GM12874 (cell line): ENCODE data around the gene C20orf204.

Experiments used
- TF ChIP-seq, protein P1 (sequence below): IDR thresholded peaks from 2 replicates; pipeline ENCODE4 v1.5.1; 2011; ENCODE audit warnings: low read depth, mild to moderate bottlenecking, control low read depth, low read length, moderate library complexity; ENCODE audit not compliant: insufficient read depth

C20orf204 gene

GRCh38 chr20:64078934-64079272 lies 42.9 kb downstream of the C20orf204 start:
- TF ChIP-seq, protein P1, sequence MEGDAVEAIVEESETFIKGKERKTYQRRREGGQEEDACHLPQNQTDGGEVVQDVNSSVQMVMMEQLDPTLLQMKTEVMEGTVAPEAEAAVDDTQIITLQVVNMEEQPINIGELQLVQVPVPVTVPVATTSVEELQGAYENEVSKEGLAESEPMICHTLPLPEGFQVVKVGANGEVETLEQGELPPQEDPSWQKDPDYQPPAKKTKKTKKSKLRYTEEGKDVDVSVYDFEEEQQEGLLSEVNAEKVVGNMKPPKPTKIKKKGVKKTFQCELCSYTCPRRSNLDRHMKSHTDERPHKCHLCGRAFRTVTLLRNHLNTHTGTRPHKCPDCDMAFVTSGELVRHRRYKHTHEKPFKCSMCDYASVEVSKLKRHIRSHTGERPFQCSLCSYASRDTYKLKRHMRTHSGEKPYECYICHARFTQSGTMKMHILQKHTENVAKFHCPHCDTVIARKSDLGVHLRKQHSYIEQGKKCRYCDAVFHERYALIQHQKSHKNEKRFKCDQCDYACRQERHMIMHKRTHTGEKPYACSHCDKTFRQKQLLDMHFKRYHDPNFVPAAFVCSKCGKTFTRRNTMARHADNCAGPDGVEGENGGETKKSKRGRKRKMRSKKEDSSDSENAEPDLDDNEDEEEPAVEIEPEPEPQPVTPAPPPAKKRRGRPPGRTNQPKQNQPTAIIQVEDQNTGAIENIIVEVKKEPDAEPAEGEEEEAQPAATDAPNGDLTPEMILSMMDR, result no peak

DNA sequence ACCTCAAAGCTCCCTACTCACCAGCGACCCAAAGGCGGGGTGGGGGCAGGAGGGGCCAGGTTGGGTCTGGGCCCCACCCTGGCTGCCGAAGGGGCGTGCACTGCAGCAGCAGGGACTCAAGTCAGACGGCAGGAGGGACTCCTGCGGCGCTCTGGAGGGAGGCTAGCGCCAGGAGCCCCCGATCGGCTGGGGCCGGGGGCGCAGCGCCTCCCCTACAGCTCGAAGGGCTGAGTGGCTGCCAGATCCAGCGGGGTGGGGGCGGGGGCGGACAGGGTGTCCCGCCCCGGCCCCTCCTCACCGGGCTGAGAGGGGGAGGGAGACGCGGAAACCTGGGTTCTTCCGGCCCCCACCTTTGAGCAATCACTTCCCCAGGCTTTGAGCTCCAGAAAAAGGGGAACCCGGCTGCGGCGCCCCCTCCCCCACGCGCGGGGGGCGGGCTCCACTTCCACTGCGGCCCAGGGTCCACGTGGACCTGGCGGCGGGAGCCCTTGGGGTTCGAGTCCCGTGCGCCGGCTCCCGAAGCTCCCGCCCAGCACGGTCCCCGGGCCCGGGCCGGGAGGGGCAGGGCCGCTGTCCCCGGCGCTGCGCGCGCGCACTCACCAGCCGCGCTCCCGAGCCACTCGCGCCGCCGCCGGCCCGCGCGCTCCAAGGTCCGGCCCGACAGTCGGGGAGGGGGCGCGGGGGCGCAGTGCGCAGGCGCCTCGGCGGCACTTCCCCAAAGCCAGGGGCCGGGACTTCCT lies 43.5 kb downstream of the C20orf204 start, which contains the start of gene RGS19:
Gene RGS19 (minus strand): TSS at position 246 of the 740 bp plus-strand sequence. CDS start 2,632 bp downstream, outside the sequence.
- TF ChIP-seq, protein P1, result no peak

DNA sequence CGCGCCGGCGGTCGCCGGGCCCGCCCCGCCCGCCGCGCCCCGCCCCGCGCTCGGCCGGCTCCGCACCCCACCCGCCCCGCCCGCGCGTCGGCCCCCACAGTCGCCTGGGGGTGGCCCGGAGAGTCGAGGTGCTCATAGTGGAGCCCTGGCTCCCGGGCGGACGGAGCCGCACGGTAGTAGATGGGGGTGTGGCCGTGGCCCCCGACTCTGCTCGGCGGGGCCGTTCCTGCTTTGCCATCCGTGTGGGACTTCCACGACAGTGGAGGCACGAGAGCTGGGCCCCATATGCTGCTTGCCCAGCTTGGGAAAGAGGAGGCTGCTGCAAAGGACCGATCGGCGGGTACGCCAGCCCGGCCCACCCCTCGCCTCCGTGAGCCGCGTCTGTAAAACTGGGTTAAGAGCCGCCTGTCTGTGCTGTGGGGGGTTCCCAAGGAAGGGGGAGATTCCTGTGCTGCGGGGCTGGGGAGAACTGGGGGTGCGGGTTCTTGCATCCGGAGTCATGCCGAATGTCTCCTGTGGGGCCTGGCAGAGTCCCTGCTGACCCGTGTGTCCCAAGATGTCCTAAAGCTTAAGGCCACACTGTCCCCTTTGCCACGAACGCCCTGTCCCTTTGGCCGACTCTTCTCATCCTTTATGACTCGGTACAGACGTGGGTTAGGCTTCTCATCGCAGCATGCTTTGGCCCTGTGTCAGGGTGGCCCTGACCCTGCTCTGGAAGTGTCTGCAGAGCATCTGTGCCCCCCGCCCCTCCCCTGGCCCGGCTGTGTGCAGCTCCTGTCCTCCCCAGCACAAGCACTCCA lies 44.2 kb downstream of the C20orf204 start, which contains the start of gene OPRL1:
Gene OPRL1 (plus strand): TSS at position 70 of the 800 bp plus-strand sequence. CDS start 12,639 bp downstream, outside the sequence.
- TF ChIP-seq, protein P1, result no peak

GRCh38 chr20:64080813-64081623 lies 45.0 kb downstream of the C20orf204 start:
- TF ChIP-seq, protein P1, result no peak

DNA sequence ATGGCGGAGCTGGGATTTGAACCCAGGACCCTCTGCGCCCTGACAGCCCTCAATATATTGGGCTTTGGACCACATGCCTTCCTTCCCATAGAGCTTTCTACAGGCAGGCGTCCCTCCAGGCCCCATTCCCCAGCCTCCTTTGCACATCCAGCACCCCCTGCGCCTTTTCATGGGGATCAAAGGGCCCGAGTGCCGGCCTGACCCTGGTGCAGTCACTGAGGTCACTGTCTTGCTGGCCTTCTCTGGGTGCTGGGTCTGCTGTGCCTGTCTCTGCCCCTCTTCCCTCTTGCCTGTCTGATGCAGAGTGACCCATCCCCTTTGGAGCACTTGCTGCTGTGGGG lies 45.6 kb downstream of the C20orf204 start:
- TF ChIP-seq, protein P1, result no peak

GRCh38 chr20:64082126-64082731 lies 46.2 kb downstream of the C20orf204 start:
- TF ChIP-seq, protein P1, result no peak

- TF ChIP-seq, protein P1, result no peak
Measured at GRCh38 chr20:64082820-64083377, 46.9 kb downstream of the C20orf204 start.
